ENCODE measurements around the gene SLC7A7. TPM values are rescaled to one million over a fixed set of nuclear protein-coding genes. Genes with fewer than 3 reads are reported as not detected.

SLC7A7 gene
- total RNA-seq, 1 donor from 2014 or later = 7.4 TPM

DNA sequence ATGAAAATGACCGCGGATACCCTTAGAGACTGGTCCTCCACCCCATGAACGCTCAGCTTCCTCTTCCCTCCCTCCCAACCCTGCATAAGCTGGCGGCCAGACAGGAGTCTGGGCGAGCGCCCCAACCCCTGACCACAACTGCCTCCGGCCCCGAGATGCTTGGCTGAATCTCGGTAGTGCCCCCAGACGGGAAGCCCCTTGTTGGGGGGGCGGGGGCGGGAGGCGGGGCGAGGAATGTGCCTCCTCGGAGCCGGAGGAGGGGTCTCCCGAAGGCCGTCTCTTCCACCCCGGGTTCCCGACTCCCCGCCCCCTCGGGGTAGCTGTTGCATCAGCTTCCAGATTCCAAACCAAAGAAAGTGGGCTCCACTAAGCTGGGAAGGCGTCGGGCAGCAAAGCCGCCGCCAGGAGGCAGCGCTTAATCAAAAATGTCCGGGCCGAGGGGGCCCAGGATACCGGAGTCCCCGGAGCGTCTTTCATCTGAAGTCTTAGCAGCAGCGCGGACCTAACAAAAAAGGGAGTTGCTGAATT, 7.4 kb upstream of the SLC7A7 start:
- DNase-seq (ENCODE audit: extremely low spot score in 2 of 2) = no peak
- intact Hi-C loops (cut with DNase I) = loop anchor here (1.0 kb wide), 1 partner anchor 31 kb away; no protein-coding TSS in a partner anchor
- TF ChIP-seq POLR2A (IDR thresholded peaks at IDR 0.05) (no peak), POLR2AphosphoS5 (IDR thresholded peaks at IDR 0.05; ENCODE audit: insufficient read depth in 1 of 2, low read depth in 1 of 2) (peak; percentile 50 to 65)
- TF ChIP-seq, protein P1, sequence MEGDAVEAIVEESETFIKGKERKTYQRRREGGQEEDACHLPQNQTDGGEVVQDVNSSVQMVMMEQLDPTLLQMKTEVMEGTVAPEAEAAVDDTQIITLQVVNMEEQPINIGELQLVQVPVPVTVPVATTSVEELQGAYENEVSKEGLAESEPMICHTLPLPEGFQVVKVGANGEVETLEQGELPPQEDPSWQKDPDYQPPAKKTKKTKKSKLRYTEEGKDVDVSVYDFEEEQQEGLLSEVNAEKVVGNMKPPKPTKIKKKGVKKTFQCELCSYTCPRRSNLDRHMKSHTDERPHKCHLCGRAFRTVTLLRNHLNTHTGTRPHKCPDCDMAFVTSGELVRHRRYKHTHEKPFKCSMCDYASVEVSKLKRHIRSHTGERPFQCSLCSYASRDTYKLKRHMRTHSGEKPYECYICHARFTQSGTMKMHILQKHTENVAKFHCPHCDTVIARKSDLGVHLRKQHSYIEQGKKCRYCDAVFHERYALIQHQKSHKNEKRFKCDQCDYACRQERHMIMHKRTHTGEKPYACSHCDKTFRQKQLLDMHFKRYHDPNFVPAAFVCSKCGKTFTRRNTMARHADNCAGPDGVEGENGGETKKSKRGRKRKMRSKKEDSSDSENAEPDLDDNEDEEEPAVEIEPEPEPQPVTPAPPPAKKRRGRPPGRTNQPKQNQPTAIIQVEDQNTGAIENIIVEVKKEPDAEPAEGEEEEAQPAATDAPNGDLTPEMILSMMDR (IDR thresholded peaks at IDR 0.05) = peak; percentile 70 to 86 (median 74)
- no peaks in the 10 kb centered on the region for H3K36me3 ChIP-seq
- peak overlapping the region; percentile 42 to 54 for H3K4me3 ChIP-seq
- H3K27ac ChIP-seq = peak overlapping the region; percentile 83
- peaks cover 14% of the 10 kb centered on the region for H3K4me1 ChIP-seq
- H3K27me3 ChIP-seq = no peaks in the 10 kb centered on the region
- no peaks in the 10 kb centered on the region for H3K9me3 ChIP-seq

DNA sequence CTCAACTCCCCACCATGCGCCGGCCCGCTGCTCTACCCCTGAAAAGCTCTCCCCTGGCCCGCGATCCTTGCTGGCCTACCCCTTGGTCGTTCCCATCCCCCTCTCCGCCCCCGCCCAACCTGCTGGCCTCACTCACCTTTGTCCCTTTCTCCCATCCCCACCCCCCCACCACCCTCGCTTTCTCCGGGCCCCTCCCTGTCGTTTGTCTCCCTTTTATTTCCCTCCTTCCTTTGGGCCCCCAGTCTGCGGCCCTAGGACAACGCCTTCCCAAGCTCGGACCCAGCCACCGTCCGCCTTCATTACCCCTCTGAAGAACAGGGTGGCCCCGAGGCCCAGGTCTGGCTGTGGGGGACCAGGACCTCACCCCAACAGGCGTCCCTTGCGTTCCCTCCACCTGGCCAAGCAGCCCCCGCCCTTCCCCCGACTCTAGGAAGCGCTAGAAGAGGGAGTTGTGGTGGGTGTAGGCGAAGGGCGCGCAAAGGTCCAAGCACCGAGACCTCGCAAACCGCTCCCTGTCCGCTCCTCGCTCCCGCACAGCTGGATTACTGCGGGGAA, 6.9 kb upstream of the SLC7A7 start:
- Histone ChIP-seq H3K36me3 (no peaks in the 10 kb centered on the region), H3K4me1 (peaks cover 14% of the 10 kb centered on the region), H3K9me3 (no peaks in the 10 kb centered on the region), H3K4me3 (peak overlapping the region; percentile 42 to 54), H3K27ac (peak overlapping the region; percentile 83), H3K27me3 (no peaks in the 10 kb centered on the region)
- intact Hi-C loops (cut with DNase I) = no loop called here
- DNase-seq (ENCODE audit: extremely low spot score in 2 of 2) = no peak
- TF ChIP-seq, protein P1 (IDR thresholded peaks at IDR 0.05) = no peak
- TF ChIP-seq POLR2AphosphoS5 (IDR thresholded peaks at IDR 0.05; ENCODE audit: insufficient read depth in 1 of 2, low read depth in 1 of 2) (no peak), POLR2A (IDR thresholded peaks at IDR 0.05) (no peak)

DNA sequence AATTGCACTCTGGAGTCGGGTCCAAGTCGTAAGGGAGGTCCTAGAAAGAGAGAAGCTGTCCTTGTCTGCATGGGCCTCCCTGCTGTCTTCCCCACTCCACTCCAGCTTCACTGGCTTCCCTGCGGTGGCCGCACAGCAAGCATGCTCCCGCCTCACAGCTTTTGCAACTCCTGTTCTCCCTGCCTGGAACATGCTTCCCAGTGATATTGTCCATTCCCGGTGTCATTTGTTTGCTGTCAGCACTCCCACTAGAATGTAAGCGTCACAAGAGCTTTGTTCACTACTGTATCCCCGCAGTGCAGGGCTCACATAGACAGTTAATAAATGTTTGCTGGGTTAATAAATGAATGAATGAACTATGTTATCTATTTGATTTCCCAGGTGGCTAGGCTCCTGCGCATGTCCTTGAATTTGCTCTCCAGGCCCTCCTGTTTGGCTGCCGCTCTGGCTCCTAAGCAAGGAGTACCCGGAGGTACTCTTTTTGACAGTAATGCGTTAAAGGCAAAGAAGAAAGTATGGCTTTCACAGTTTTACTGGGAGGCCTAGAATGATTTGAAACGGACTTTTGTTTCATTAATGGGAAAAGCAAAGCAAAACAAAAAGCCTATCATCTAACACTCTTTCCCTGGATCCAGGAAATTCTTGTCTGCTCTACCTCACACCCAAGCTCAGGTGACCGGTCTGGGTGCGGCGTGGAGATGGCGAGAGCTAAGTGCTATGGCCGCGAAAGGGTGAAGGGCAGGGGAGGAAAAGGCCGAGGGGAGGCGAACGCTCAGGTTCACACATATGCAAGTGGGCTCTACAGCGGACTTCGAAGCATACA, 6.2 kb upstream of the SLC7A7 start:
- Histone ChIP-seq H3K9me3 (no peaks in the 10 kb centered on the region), H3K27ac (peak overlapping the region; percentile 83), H3K4me1 (peaks cover 14% of the 10 kb centered on the region), H3K36me3 (no peaks in the 10 kb centered on the region), H3K4me3 (no peak overlapping the region), H3K27me3 (no peaks in the 10 kb centered on the region)
- TF ChIP-seq, protein P1 (IDR thresholded peaks at IDR 0.05) = no peak
- TF ChIP-seq POLR2A (IDR thresholded peaks at IDR 0.05) = no peak
- TF ChIP-seq POLR2AphosphoS5 (IDR thresholded peaks at IDR 0.05; ENCODE audit: insufficient read depth in 1 of 2, low read depth in 1 of 2) = no peak
- DNase-seq (ENCODE audit: extremely low spot score in 2 of 2) = no peak
- intact Hi-C loops (cut with DNase I) = no loop called here

DNA sequence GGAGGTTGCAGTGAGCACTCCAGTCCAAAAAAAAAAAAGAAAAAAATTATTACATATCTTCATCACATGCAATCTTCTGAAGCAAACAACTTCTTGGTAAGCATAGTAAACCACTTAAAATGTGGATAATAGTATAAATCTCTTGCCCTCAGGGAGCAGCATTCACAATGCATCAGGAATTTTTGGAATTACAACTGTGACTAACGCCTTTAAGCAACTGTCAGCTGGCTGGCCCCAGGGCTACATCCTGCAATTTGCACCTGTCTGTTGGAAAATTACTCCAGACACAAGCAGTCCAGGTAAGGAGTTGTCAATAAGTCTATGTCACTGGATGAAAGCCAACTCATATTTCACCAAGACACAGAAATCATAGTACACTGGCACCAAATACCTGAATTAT, 5.5 kb upstream of the SLC7A7 start:
- Histone ChIP-seq H3K27ac (no peak overlapping the region), H3K9me3 (no peaks in the 10 kb centered on the region), H3K4me1 (peaks cover 14% of the 10 kb centered on the region), H3K27me3 (no peaks in the 10 kb centered on the region), H3K36me3 (no peaks in the 10 kb centered on the region), H3K4me3 (no peak overlapping the region)
- DNase-seq (ENCODE audit: extremely low spot score in 2 of 2) = no peak
- TF ChIP-seq, protein P1 (IDR thresholded peaks at IDR 0.05) = no peak
- TF ChIP-seq POLR2A (IDR thresholded peaks at IDR 0.05) (no peak), POLR2AphosphoS5 (IDR thresholded peaks at IDR 0.05; ENCODE audit: insufficient read depth in 1 of 2, low read depth in 1 of 2) (no peak)
- intact Hi-C loops (cut with DNase I) = no loop called here
